Fibroblast of skin of abdomen (primary cell): Measurements from ENCODE around the gene MIS18BP1.
"Not testable (repeated sequence)": the region's sequence is repeated elsewhere in the genome, so short reads cannot be mapped to it uniquely, and the experiment has no call there.

Experiments
- DNase-seq: peaks from one replicate; pipeline ENCODE4 v3.0.0-alpha.2; 2013

MIS18BP1 gene

DNA sequence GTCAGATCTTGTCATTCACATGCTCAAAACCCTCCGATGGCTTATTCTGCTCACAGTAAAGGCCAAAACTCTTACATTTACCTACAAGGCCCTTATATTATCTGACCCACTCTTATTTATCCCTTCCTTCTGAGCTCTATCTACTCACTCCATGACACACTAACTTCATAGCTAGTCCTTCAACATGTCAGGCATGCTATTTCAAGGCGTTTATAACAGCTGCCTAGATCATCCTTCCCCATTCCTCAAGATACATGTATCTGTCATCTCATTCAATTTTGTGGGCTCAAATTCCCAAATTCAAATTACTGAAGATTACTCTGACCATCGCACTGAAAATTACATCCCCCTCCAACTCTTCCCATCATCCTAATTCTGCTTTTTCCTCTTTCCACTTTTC, 6.9 kb downstream of the MIS18BP1 start:
- no peak for DNase-seq

DNA sequence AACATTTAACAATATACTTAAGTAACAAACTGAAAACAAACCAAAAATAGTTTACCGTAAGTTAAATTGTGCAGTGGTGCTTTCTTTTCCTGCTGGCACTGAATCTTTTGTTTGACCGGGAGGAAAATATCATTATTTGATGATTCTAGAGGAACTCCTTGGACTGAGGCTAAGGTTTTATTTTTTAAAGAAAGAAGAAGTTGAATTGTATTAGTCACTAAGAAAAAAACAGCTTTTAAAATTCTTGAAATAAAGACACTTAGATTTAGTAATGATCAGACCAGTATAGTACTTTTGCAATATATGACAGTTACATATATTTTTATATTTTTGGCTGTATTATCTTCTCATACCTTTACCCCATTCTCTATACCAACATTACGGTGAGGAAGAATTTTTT, 10.3 kb downstream of the MIS18BP1 start:
- no peak for DNase-seq

DNA sequence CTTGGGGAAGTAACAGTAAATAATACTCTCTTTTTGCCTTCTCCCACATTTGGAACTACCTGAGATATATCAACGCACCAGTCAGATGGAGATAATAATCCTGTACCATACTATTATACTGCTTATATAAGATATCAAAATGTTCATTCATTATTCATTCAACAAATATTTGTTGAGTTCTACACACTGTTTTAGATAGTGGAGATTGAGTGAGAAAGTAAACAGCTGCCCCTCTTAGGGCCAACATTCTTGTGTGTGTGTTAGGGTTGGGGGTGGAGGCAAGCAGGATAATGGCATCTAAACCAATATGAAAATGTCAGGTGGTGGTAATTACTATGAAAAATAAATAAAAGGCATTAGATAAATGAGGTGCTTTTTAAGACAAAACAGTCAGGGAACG, 14.0 kb downstream of the MIS18BP1 start:
- DNase-seq: no peak

DNA sequence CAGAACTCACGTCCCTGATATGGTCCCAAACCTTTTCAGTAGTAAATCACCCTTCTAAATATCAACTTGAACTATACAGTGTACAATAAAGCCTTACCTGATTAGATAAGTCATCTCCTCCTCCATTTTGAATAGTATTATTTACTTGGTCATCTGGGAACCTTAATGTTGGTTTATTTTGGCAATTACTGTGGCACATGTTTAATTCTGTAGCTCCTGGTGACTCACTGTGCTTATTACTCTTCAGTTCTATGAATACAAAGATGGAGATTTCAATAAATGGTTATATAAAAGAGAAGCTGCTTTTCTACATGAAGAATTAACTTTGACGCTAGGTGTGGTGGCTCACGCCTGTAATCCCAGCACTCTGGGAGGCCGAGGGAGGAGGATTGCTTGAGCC, 25.4 kb downstream of the MIS18BP1 start:
- no peak for DNase-seq

DNA sequence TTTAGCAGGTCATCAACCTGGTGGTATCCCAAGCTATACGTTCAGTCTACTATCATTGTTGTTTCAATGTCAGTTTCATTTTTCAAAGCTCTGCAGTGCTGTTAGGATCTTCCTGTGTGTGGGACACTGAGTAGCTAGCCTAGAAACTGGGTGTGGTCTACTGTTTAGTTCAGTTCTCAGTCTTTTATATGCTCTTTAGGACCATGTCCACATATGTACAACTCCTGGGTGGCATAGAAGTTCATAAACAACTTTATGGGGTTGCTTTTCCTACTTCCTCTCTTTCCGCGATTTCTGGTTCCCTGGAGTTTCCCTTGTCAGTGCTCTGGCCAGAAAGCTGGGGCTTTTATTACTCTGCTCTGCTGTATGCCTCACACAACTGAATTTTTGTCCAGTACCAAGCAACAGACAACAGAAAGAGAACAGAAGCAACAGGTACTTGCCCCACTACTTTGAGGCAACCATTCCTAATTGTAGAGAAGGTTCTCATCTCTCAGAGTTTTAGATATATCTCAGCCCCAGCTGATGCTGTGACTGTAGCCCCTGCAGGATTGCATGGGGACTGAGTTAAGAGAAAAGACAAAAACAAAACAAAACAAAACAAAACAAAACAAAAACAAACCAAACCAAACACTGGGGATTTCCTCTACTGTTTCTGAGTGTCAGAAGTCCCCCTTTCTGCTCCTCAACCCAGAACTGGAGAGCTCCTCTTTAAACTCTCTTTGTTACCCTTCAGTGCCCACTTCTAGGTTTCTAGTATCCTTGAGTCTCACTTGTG, 30.3 kb downstream of the MIS18BP1 start:
- DNase-seq: no peak

DNA sequence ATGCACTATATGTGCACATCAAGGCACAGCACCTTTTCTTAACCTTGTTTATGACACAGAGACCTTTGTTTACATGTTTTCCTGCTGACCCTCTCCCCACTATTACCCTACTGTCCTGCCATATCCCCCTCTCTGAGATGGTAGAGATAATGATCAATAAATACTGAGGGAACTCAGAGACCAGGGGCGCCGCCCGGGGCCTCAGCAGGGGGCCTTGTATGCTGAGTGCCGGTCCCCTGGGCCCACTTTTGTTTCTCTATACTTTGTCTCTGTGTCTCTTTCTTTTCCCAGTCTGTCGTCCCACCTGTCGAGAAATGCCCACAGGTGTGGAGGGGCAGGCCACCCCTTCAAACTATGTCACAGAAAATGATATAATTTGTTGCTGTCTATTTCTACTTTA, 38.7 kb downstream of the MIS18BP1 start:
- DNase-seq: not testable (repeated sequence)

DNA sequence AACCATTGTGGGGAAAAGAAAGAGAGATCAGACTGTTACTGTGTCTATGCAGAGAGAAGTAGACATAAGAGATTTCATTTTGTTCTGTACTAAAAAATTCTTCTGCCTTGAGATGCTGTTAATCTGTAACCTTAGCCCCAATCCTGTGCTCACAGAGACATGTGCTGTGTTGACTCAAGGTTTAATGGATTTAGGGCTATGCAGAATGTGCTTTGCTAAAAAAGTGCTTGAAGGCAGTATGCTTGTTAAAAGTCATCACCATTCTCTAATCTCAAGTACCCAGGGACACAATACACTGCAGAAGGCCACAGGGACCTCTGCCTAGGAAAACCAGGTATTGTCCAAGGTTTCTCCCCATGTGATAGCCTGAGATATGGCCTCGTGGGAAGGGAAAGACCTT, 39.3 kb downstream of the MIS18BP1 start:
- DNase-seq: not testable (repeated sequence)

DNA sequence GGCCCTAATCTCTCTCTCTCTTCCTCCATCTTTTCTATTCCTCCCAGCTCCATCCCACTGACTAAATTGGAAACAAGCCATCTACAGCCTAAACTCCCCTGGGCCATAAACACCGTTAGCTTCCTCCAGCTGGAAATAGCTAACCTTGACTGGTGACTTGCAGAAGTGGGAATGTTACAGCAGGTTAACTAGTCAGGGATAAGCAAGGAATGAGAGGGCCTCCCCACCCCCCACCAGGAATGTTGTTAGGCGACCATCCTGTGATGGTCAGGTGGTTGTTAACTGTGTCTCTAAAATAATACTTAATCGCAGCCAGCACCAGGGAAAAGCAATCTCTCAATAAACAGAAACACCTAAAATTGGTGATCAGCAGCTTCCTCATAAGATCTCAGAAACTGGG, 40.8 kb downstream of the MIS18BP1 start:
- no peak for DNase-seq

DNA sequence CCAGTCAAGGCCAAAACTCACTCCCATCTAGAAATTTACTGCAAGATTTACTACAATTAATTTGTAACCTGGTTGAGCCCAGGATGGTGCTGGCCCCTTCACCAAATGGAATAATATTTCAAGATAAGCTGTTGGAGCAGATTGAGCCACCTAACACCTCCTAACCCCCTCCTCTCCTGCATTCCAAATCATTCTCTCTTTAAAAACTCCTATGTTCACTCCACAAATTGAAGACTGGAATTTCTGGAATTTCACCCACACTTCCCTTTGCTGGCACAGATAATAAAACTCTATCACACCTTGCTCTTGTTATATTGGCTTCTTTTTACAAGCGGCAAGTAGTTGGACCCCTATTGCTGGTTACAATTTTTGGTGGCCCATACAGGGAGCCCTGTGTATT, 41.7 kb downstream of the MIS18BP1 start:
- no peak for DNase-seq

DNA sequence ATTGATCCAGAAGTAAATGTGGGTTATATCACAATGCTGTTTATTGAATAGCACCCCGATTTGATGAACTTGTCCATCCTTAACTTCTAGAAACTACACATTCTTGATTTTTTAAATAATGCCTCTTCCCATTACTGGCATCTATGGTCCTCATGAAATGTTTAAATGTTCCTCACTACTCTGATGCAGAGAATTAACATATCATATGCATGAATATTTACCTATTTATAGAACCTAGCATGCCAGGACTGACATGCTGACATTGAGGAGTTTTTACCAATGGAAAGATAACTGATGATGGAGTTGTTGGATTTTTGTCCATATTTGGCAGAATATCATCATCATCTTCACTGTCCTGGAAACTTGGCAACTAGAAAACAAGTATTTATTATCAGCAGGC, 42.8 kb downstream of the MIS18BP1 start:
- no peak for DNase-seq

DNA sequence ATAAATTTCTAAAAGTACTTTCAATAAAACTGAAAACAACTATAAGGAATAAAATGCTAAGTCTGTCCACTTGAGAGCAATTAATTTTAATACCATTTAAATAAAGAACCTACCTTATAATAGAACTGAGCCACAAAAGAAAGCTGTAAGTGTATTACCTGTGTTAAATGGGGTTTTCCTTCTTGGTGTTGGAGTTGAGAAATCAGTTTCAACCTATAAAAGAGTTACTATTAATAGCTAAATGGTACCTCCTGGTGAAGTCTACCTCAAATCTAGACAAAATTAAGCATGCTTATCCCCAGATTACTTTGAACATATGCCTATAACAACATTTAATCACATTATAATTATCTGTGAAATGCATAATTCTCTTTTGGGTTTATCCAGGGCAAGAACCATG, 48.8 kb downstream of the MIS18BP1 start:
- no peak for DNase-seq

DNA sequence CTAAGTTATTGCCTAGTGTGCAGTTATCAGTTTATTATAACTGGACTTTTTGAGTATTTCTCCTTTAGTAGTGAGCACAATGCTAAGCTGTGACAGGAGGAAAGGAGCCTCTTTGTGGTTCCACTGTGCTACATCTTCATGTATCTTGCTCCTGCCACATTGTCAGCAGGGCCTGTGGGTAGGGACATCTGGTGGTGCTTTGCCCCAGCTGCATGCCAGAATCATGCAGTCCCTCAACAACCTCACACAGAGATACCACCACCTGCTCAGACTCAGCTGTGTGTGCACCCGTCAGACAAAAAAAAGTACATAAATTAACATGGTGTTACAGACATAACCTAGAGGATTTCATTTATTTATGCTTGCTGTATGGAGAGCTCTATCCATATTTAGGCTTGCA, 51.1 kb downstream of the MIS18BP1 start:
- DNase-seq: peak; percentile 33

DNA sequence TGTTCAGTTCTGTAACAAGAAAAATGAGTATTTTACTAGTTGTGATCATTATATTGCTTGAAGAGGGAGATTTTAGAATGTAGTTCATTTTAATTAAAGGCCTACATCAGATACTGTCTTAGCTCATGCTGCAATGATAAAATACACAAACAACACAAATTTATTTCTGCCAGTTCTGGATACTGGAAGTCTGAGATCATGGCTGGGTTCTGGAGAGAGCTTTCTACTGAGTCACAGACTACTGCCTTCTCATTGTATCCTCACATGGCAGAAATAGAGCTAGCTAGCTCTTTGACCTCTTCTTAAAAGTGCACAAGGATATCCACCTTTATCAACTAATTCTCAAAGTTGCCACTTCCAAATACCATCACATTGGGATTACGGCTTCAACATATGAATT, 53.8 kb downstream of the MIS18BP1 start:
- DNase-seq: peak; percentile 53

DNA sequence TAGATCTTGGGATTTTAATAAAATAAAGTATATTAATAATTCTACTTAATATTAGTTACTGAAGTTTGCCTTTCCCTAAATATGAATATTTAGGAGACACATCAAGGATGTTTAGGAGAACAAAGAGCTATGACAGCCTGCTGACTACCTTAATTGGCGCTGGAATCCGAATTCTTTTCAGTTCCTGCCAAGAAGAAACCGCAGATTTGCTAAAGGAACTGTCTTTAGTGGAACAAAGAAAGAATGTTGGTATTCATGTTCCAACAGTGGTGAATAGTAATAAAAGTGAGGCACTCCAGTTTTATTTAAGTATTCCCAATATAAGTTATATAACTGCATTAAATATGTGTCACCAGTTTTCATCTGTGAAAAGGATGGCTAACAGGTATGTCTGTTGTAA, 54.5 kb downstream of the MIS18BP1 start:
- peak; percentile 79 for DNase-seq

DNA sequence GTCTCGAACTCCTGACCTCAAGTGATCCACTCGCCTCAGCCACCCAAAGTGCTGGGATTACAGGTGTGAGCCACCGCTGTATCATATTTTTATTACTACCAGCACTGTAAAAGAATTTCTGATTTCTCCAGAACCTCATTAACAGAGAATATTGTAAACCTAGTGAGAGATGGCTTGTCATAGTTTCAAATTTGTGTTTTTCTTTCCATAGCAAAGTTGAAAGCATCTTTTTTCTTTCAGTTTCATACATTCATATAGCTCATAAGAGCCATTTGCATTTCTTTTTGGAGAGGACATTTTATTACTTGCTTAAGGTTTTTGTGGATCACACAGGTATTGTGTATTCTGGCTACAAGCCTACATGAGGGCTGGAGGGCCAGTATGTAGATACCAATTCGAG, 58.0 kb downstream of the MIS18BP1 start:
- DNase-seq: no peak

DNA sequence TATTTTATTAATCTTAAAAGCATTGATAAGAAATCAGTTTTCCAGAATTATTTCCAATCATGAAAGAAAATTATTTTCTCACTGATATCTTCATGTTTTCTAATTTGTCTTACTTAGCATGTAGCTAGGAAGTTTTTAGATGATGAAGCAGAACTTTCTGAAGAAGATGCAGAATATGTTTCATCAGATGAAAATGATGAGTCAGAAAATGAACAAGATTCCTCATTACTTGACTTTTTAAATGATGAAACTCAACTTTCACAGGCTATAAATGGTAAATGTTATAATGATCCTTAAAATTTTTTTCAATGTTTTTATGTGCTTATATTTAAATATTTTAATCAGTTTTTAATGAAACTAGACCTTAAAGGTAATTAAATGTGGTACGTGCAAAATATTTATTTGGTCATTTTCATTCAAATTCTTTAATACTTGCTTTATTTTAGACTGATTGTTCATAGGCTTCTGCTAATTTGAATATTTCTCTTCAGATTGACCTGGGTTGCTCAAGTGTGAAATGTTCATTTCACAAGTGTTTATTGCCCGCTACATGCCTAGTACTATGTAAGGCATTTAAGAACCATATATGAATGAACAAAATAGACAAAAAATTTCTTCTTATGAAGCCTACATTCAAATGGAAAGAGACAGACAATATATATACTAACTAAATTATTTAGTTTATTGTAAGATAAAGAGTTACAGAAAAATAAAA, 67.7 kb downstream of the MIS18BP1 start:
- peak; percentile 59 for DNase-seq

DNA sequence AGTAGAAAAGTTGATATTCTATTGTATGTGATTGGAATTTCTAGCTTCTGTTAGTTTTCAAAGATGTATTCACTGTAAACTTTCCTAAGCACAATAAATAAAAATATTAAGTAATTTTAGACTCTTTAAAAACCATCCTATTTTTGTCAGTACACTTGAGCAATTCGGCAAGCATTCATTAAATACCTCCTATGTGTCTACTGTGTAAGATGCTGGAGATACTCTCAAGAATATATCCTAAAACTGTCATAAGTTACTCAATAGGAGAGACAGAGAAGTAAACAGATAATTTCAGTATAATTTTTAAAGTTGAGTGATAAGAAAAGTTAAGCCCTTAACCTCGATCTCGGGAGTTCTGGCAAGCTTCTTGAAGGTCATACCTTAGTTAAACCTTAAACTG, 71.2 kb downstream of the MIS18BP1 start:
- DNase-seq: no peak

DNA sequence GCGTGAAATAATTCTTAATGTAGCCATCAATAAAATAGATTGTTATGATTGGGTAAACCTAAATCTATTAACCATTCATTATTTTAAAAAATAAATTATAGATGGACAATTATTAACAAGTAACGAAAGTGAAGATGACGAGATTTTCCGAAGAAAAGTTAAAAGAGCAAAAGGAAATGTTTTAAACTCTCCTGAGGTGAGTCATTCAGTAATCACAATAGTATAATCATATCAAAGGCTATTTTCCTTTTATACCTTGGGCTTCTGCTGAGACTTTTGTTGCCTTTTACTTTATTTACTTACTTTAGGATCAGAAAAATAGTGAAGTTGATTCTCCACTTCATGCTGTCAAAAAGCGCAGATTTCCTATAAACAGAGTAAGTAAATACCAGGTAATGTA, 71.7 kb downstream of the MIS18BP1 start:
- DNase-seq: no peak

DNA sequence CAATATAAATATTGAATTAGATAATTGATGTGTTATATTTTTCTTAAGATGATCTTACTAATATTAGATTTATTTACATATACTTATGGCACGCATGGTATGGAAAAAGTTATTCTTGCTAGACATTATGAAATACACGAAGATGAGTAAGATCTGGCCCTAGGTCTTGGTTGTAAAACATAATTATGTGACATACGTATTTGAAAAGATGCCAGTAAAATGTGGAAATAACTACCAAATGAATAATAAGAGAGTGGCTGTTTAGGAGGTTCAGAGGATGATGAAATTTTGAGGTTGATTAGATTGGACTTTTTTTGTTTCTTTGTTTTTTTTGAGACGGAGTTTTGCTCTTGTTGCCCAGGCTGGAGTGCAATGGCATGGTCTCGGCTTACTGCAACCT, 75.9 kb downstream of the MIS18BP1 start:
- peak; percentile 92 for DNase-seq

DNA sequence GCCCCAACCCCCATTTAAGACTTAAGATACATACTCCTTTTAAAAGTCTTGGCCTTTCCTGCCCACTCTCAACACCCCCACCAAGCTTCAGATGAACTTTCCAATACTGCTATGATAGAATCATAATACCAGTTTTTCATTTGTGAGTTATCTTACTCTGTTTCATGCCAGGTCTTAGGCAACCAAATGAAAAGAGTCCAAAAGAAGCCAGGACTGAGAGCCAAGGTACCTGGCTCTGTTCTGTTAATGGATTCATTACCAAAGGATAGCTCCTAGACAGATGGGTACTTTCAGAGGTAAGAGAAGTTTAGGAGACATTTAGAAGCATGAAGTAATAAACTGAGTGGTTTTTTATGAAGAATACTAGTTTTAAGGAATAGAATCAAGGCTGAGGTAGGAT, 83.1 kb downstream of the MIS18BP1 start:
- DNase-seq: no peak

DNA sequence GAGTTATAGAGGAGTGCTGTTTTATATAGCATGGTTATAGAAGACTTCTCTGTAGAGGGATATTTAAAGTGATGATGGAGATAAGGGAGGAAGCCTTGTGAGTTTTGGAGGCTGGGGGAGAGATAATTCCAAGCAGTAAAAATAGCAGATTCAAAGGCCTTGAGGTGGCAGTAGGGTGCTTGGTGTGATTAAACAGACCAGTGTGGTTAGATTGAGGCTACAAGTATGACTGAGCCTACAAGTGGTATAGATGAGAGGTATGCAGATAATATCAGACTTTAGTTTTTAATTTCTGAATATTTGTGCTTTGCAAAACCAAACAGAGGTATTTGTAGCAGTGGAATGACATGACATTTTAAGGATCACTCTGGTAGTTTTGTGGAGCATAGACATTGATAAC, 96.9 kb downstream of the MIS18BP1 start:
- DNase-seq: peak; percentile 25
